Rectal smooth muscle tissue (tissue), 1 donor: ENCODE measurements around the gene GALNTL6.

Source experiments
- H3K27ac ChIP-seq: one replicate; pipeline ENCODE4 v1.7.0; 2013; ENCODE audit warnings: low read depth, low read length, inconsistent platforms
- H3K27me3 ChIP-seq: one replicate; pipeline ENCODE4 v1.7.0; 2013; ENCODE audit warnings: low read length; ENCODE audit not compliant: control insufficient read depth, insufficient read depth
- H3K36me3 ChIP-seq: one replicate; pipeline ENCODE4 v1.7.0; 2013; ENCODE audit warnings: low read length; ENCODE audit not compliant: control insufficient read depth, insufficient read depth
- H3K4me1 ChIP-seq: one replicate; pipeline ENCODE4 v1.7.0; 2013; ENCODE audit warnings: low read length; ENCODE audit not compliant: control insufficient read depth, insufficient read depth
- H3K4me3 ChIP-seq: one replicate; pipeline ENCODE4 v1.7.0; 2013; ENCODE audit warnings: low read length
- H3K9ac ChIP-seq: one replicate; pipeline ENCODE4 v1.7.0; 2013; ENCODE audit warnings: low read length

The GALNTL6 gene

GRCh38 chr4:171962110-171962509, 148.9 kb downstream of the GALNTL6 start:
- Histone ChIP-seq H3K27ac (no peak overlapping the region), H3K9ac (no peak overlapping the region), H3K4me3 (no peak overlapping the region), H3K4me1 (no peaks in the 10 kb centered on the region), H3K27me3 (no peaks in the 10 kb centered on the region), H3K36me3 (no peaks in the 10 kb centered on the region)

GRCh38 chr4:171966356-171966755, 153.2 kb downstream of the GALNTL6 start:
- H3K9ac ChIP-seq, result no peak overlapping the region
- no peak overlapping the region for H3K4me3 ChIP-seq
- no peaks in the 10 kb centered on the region for H3K27me3 ChIP-seq
- H3K4me1 ChIP-seq, result no peaks in the 10 kb centered on the region
- no peaks in the 10 kb centered on the region for H3K36me3 ChIP-seq
- no peak overlapping the region for H3K27ac ChIP-seq

- H3K36me3 ChIP-seq, result no peaks in the 10 kb centered on the region
- no peak overlapping the region for H3K27ac ChIP-seq
- no peaks in the 10 kb centered on the region for H3K27me3 ChIP-seq
- no peak overlapping the region for H3K4me3 ChIP-seq
- H3K4me1 ChIP-seq, result no peaks in the 10 kb centered on the region
- H3K9ac ChIP-seq, result no peak overlapping the region
Measured at GRCh38 chr4:171978216-171978615, 165.0 kb downstream of the GALNTL6 start.

GRCh38 chr4:171979461-171979860, 166.3 kb downstream of the GALNTL6 start:
- Histone ChIP-seq H3K27ac (no peak overlapping the region), H3K36me3 (no peaks in the 10 kb centered on the region), H3K9ac (no peak overlapping the region), H3K4me1 (no peaks in the 10 kb centered on the region), H3K4me3 (no peak overlapping the region), H3K27me3 (no peaks in the 10 kb centered on the region)

GRCh38 chr4:171981185-171981584, 168.0 kb downstream of the GALNTL6 start:
- Histone ChIP-seq H3K9ac (no peak overlapping the region), H3K27ac (no peak overlapping the region), H3K4me3 (no peak overlapping the region), H3K4me1 (no peaks in the 10 kb centered on the region), H3K36me3 (no peaks in the 10 kb centered on the region), H3K27me3 (no peaks in the 10 kb centered on the region)

- no peak overlapping the region for H3K27ac ChIP-seq
- H3K27me3 ChIP-seq, result no peaks in the 10 kb centered on the region
- H3K36me3 ChIP-seq, result no peaks in the 10 kb centered on the region
- H3K4me3 ChIP-seq, result no peak overlapping the region
- no peak overlapping the region for H3K9ac ChIP-seq
- no peaks in the 10 kb centered on the region for H3K4me1 ChIP-seq
Measured at GRCh38 chr4:171983935-171984805, 171.0 kb downstream of the GALNTL6 start.

GRCh38 chr4:171985129-171985528, 171.9 kb downstream of the GALNTL6 start:
- Histone ChIP-seq H3K9ac (no peak overlapping the region), H3K27ac (no peak overlapping the region), H3K4me3 (no peak overlapping the region), H3K36me3 (no peaks in the 10 kb centered on the region), H3K4me1 (no peaks in the 10 kb centered on the region), H3K27me3 (no peaks in the 10 kb centered on the region)

GRCh38 chr4:171993247-171993646, 180.0 kb downstream of the GALNTL6 start:
- no peaks in the 10 kb centered on the region for H3K36me3 ChIP-seq
- H3K27me3 ChIP-seq, result no peaks in the 10 kb centered on the region
- H3K9ac ChIP-seq, result no peak overlapping the region
- H3K27ac ChIP-seq, result no peak overlapping the region
- no peaks in the 10 kb centered on the region for H3K4me1 ChIP-seq
- H3K4me3 ChIP-seq, result no peak overlapping the region

GRCh38 chr4:172007889-172008288, 194.7 kb downstream of the GALNTL6 start:
- H3K9ac ChIP-seq, result no peak overlapping the region
- no peak overlapping the region for H3K27ac ChIP-seq
- H3K36me3 ChIP-seq, result no peaks in the 10 kb centered on the region
- no peaks in the 10 kb centered on the region for H3K27me3 ChIP-seq
- no peak overlapping the region for H3K4me3 ChIP-seq
- H3K4me1 ChIP-seq, result no peaks in the 10 kb centered on the region

- Histone ChIP-seq H3K27me3 (no peaks in the 10 kb centered on the region), H3K4me1 (no peaks in the 10 kb centered on the region)
Measured at GRCh38 chr4:172009446-172010230, 196.4 kb downstream of the GALNTL6 start.

GRCh38 chr4:172011196-172011595, 198.0 kb downstream of the GALNTL6 start:
- Histone ChIP-seq H3K27me3 (no peaks in the 10 kb centered on the region), H3K4me3 (no peak overlapping the region), H3K4me1 (no peaks in the 10 kb centered on the region), H3K27ac (no peak overlapping the region), H3K9ac (no peak overlapping the region), H3K36me3 (no peaks in the 10 kb centered on the region)

More at GRCh38 chr4:172009446-172010230, 196.4 kb downstream of the GALNTL6 start:
- H3K4me3 ChIP-seq, result no peak overlapping the region
- no peaks in the 10 kb centered on the region for H3K36me3 ChIP-seq
- H3K27ac ChIP-seq, result no peak overlapping the region
- H3K9ac ChIP-seq, result no peak overlapping the region

- Histone ChIP-seq H3K4me3 (no peak overlapping the region), H3K9ac (no peak overlapping the region), H3K27me3 (no peaks in the 10 kb centered on the region), H3K36me3 (no peaks in the 10 kb centered on the region), H3K27ac (no peak overlapping the region), H3K4me1 (no peaks in the 10 kb centered on the region)
Measured at GRCh38 chr4:172018358-172018757, 205.2 kb downstream of the GALNTL6 start.
